GM21529 (cell line): ENCODE data around the gene LEO1.

Experiments used
- ATAC-seq: cut with Tn5 transposase; IDR thresholded peaks from one replicate; pipeline ENCODE4 v1.9.1; 2021; ENCODE audit not compliant: unreplicated experiment

LEO1 gene

GRCh38 chr15:51971375-51972133 lies at the start of gene LEO1:
TSS of gene LEO1 (minus strand) at chr15:51971778. CDS start at chr15:51971745, 33 bp downstream.
- ATAC-seq = peak; percentile 89

DNA sequence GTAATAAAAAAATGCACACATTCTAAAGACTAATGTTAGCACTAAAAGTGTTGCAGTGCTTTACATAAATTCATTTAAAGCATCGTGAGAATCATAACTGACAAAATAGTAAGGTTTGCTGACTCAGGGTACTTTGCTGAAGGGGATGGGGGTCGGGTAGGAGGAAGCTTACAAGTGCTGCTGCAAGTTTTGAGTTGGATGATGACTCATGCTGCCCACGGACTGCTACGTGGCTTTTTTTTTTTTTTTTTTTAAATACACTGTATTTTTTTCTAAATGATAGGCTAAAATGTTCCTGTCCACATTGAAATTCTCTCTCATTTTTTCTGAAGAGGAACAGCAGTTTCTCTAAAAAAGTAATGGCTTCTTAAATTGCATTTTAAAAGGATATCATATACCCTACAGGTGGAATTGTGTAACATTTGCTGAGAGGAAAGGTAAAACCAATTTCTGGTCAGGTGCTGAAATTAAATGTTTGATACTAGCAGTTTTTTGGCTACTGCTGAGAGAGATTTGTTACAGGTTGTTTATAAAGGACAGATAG lies 49.6 kb upstream of the LEO1 start:
- no peak for ATAC-seq

DNA sequence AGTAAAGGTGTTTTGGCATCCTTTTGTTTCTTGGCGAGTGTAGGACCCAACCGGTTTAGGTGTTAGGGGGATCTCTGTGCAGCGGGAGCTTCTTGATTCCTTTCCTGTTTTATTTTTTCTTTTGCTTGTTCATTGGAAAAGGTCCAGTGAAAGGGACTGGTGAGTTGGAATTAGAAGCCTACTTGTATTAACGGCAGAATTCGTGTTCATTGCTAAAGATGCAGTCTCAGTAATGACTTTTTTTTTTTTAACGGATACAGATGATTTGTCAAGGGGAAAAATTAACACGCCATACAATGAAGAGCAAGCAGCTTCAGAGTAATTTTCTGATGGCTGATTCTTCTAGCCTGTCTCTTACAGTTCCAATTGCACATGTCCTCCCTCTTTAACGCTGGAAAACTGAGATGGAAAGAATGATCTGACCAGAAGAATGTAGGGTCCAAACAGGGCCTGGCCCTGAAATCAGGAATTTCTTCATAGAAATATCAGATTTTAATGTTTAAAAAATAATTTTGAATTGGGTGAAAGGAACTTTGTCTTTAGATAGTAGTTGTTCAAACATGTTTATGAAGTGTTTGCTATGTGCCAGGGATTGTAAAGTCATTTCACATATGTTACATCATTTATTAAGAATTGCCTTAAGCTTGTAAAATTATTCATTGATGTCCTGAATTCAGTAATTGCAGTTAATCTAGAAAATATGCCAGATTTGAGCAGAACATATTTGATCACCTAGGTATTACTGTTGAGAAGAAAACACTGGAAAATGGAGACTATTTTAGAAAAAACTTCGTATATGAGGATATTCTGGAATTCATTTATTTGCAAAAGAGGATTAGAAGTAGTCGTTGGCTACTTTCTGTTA lies 48.9 kb upstream of the LEO1 start:
- no peak for ATAC-seq

DNA sequence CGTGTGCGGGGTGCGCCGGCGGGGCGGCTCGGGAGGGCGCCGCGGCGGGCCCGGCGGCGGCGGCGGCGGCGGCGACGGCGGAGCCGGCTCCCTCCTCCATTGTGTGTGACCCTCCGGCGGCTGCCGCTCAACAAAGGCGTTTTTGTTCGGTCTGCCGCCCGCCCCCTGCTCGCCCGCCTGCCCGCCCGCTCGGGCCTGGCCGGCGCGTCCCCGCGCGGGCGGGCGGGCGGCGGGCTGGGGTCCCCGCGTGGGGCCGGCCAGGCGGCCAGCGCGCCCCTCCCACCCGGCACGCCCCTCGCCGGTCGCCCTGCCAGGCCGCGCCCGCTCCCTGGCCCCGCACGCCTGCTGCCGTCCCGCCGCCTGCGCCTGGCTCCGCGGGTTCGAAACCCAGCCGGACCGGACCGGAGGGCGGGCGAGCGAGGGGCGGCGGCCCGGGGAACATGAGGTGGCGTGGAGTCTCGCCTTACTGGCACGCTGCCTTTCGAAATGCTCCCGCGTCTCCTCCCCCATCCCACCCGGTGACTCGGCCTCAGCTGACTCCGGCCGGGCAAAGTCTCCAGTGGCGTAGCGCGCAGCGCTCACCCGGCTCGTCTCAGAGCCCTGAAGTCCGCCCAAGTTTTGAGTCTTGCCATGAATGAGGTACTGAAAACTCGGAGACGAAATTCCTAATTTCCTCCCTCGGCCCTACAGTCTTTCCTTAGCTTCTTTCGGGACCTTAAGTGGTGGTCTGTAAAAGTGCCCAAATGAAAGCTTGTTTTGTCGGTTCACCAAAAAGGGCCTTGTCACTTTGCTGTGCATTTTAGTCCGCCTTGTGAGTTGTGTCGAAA lies 48.0 kb upstream of the LEO1 start:
- peak; percentile 47 for ATAC-seq

- peak; percentile 69 for ATAC-seq
These were observed 47.3 kb upstream of the LEO1 start, which contains the start of gene MAPK6 for GRCh38 chr15:52018693-52019393. TSS of gene MAPK6 (plus strand) at chr15:52019219. CDS start at chr15:52046461, 27,242 bp downstream.

- ATAC-seq = no peak
These were observed 46.7 kb upstream of the LEO1 start for GRCh38 chr15:52018244-52018643.

DNA sequence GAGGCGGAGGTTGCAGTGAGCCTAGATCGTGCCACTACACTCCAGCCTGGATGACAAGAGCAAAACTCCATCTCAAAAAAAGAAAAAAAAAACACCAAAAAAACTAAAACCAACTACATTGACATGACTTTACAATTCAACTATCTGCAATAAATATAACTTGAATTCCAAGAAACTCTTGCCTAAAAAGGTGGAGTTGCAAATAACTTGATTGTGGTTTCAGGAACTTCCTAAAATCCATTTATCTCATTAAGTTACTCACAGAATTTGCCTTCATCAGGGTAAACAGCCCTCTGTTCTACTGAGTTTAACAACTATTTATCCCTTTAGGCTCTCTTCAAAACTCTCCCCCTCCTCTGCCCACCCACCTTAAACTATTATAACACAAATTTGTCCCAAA lies 44.7 kb upstream of the LEO1 start:
- ATAC-seq = no peak

DNA sequence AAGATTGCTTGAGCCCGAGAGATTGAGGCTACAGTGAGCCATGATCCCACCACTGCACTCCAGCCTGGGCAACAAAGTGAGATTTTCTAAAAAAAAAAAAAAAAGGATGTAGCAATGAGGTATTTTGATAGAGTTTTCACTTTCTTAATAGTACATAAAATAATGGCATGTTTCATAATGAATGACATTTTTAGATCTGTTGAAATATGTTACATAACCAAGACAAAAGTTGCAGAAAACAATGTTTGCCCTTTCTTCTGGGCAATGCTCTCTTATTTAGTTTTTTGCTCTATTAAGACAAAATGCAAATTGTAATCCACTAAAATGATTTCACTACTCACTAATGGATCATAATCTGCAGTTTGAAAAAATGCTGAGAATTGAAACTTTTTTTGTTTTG lies 43.0 kb upstream of the LEO1 start:
- no peak for ATAC-seq

DNA sequence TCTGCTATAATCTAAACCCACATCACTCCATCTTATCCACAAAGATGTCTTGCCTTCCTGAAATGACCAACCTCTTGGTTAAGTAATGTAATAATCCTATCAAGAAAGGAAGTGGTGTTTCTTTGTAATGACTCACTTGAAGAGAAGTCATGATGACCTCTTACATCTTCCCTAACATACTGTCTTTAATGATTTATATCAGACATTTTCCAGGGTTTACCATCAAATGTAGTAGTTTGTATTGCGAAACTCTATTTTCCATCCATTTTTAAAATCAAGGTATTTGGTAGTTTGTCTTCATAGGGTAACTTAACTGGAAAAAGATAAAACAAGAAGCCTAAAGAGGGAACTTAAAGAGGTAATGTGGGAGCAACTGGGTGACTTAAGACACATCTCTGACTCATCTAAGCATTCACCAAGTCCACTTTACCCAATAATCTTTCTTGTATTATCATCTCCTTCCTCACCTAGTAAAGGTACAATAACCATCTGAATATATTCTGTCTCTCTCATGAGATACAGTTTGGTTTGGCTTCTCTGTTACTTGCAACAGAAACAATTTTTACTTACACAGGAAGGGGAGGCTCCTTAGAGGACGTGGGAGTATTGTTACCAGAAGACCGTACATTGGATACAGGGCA lies 41.7 kb upstream of the LEO1 start:
- ATAC-seq = no peak

DNA sequence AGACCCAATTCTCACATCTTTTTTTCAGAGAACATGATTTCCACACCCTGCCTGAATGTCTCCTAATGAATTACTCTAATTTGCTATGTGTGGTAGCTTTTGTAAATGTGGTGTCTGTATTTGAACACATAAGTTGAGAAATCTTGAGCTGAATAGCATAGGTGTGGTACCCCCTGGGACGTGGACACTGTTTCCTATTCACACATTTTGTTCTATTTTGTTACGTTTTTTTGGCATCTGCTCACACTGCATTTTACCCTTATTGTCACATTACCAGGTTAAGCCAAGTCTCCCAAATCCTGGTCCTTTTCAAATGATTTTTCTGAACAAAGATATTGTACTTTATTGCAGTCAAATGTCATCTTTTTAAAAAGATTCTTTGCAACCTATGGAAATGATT lies 40.6 kb upstream of the LEO1 start:
- no peak for ATAC-seq

DNA sequence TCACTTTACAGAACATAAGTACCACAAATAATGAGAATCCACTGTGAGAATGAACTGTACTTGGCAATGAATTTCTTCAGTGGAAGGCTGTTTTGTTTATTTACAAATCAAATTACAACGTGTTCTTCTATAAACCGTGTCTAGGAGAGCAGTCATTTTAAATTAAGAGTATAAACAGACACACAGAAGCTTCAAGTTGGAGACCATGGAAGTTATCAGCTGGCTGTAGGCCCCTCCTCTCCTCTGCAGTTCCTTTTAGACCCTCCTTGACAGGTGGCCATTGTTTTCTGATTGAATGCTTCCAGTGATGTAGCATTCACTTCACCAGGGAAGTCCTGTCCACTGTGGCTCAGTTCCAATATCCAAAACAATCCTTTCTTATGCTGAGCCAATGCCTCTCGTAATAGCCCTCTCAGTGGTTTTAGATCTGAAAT lies 40.1 kb upstream of the LEO1 start:
- no peak for ATAC-seq

GRCh38 chr15:52010633-52011595 lies 39.3 kb upstream of the LEO1 start:
- no peak for ATAC-seq

- peak; percentile 20 for ATAC-seq
These were observed 37.3 kb upstream of the LEO1 start for GRCh38 chr15:52008698-52009434.

- ATAC-seq = no peak
These were observed 36.8 kb upstream of the LEO1 start for GRCh38 chr15:52008359-52008697.

- peak; percentile 30 for ATAC-seq
These were observed 35.2 kb upstream of the LEO1 start for GRCh38 chr15:52006702-52007340.

DNA sequence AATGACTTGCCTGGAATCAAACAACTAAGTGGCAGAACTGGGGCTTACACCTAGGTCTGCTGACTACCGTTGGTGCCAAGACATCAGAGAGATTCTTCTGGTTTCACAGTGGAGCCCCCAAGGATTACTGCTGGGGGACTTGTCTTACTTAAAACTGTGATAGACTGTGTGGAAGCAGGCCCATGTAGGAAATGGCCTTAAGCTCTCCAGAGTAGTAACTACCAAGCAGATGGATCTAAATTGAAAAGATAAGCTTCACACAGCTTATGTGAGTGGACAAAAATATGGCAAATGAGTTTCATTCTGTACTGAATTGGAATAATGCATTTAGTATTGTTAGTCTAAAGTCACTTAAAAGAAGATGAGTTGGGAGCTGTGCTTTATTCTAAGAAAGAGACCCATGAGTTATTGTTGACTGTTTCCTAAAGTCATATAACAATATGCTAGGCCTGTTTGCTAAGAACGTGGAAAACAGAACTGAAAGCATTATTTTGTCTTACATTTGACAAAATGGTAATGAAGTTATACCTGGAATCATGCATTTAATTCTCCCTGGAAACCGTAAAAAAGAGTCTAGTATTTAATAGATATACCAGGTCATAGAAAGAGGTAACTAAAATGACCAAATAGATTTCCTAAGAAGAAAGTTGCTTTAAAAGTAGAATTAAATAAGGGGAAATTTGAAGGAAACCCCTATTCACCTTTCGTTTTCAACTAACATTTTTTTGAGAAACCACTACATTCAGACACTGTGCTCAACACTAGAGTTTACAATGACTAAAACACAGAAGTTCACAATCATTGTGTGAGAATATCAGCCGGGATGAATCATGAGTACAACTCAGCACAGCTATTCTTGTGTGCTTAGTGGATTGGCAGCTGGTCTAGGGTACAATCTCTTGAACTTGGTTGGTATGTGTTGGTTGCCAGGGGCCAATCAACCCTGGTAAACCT lies 34.4 kb upstream of the LEO1 start:
- peak; percentile 72 for ATAC-seq
